GM12878 (cell line): Measurements from ENCODE around the gene MSRB2. TPM values are rescaled to one million over a fixed set of nuclear protein-coding genes. Genes with fewer than 3 reads are reported as not detected.

Experiments
- ATAC-seq: fragments of 200-7000 bp; cut with Tn5 transposase; 3 replicates; pipeline ENCODE4 v1.9.1; 2020; ENCODE audit warnings: mild to moderate bottlenecking, moderate library complexity
- BruUV-seq: library from RNA; stranded (reverse); fragments of 400-500 nt; replicated peaks from 2 replicates; lab custom pipeline; 2021; lab: Mats Ljungman, UMichigan
- CTCF ChIA-PET: fragments of 300-600 bp; sonication (Branson Sonifier 250); formaldehyde crosslinking; extraction: SDS; loops from one replicate; lab custom pipeline; 2021; ENCODE audit warnings: inconsistent platforms; lab: Yijun Ruan, JAX
- POLR2A ChIA-PET: fragments of 350-600 bp; formaldehyde crosslinking; extraction: SDS; loops from one replicate; lab custom pipeline; 2021; ENCODE audit warnings: inconsistent platforms; lab: Charles Lee
- RAD21 ChIA-PET: fragments of 300-600 bp; sonication (Branson Sonifier 250); formaldehyde crosslinking; loops from one replicate; lab custom pipeline; 2023; ENCODE audit warnings: antibody characterized with exemption; ENCODE audit not compliant: unreplicated experiment; lab: Charles Lee
- SMC1A ChIA-PET: fragments of 300-600 bp; sonication (Branson Sonifier 250); formaldehyde crosslinking; loops from one replicate; lab custom pipeline; 2023; ENCODE audit not compliant: unreplicated experiment, uncharacterized antibody; lab: Charles Lee
- DNase-seq: peaks from one replicate; pipeline ENCODE4 v3.0.0-alpha.2; 2011; ENCODE audit warnings: low read depth, low spot score
- FAIRE-seq: peaks from 3 replicates; lab custom pipeline; 2011; peaks lifted over from hg19 to GRCh38; lab: Jason Lieb, UNC
- H2AFZ ChIP-seq: 2 replicates; pipeline ENCODE4 v1.6.0; 2011; ENCODE audit warnings: low read depth, low read length, control low read depth; ENCODE audit not compliant: control insufficient read depth
- H3K27ac ChIP-seq: 2 replicates; pipeline ENCODE4 v1.5.1; 2011; ENCODE audit warnings: control low read depth; ENCODE audit not compliant: control insufficient read depth, insufficient read depth
- H3K27me3 ChIP-seq, 2 experiments: replicated peaks in 1 of 2; 2 replicates each; pipeline versions ENCODE4 v1.6.0 to v1.6.1; 2011; ENCODE audit warnings: low read length in 1 of 2; ENCODE audit not compliant: control insufficient read depth in 2 of 2, insufficient read depth in 2 of 2
- H3K36me3 ChIP-seq, 2 experiments: 2 replicates each; pipeline ENCODE4 v1.5.1; 2011; ENCODE audit warnings: low read length in 1 of 2; ENCODE audit not compliant: control insufficient read depth in 2 of 2, insufficient read depth in 2 of 2
- H3K4me1 ChIP-seq: 2 replicates; pipeline ENCODE4 v1.6.1; 2011; ENCODE audit warnings: mild to moderate bottlenecking, low read length, moderate library complexity, mixed read lengths; ENCODE audit not compliant: control insufficient read depth, insufficient read depth
- H3K4me2 ChIP-seq: 2 replicates; pipeline ENCODE4 v1.6.0; 2011; ENCODE audit warnings: control low read depth; ENCODE audit not compliant: control insufficient read depth, insufficient read depth
- H3K4me3 ChIP-seq: fragments of 200-600 bp; sonication (generic); 2 replicates; pipeline ENCODE4 v1.5.1; 2016
- H3K79me2 ChIP-seq: 2 replicates; pipeline ENCODE4 v1.6.0; 2011; ENCODE audit warnings: low read length; ENCODE audit not compliant: control insufficient read depth, insufficient read depth
- H3K9ac ChIP-seq: 2 replicates; pipeline ENCODE4 v1.8.0; 2011; ENCODE audit warnings: low read length, control low read depth, mixed read lengths; ENCODE audit not compliant: control insufficient read depth, insufficient read depth
- H3K9me3 ChIP-seq: replicated peaks from 3 replicates; pipeline ENCODE4 v1.5.1; 2011; ENCODE audit warnings: mild to moderate bottlenecking, low read length; ENCODE audit not compliant: control insufficient read depth, insufficient read depth
- H4K20me1 ChIP-seq: 2 replicates; pipeline ENCODE4 v1.6.0; 2011; ENCODE audit not compliant: control insufficient read depth, insufficient read depth
- ATF7 ChIP-seq: fragments of 450-650 bp; IDR thresholded peaks from 2 replicates; pipeline ENCODE4 v1.6.1; 2016; ENCODE audit warnings: low read depth, mild to moderate bottlenecking
- BACH1 ChIP-seq: fragments of 450-650 bp; IDR thresholded peaks from 2 replicates; pipeline ENCODE4 v1.6.1; 2017; ENCODE audit warnings: mild to moderate bottlenecking, borderline replicate concordance
- CBFB ChIP-seq: IDR thresholded peaks from 2 replicates; pipeline ENCODE4 v1.6.1; 2016; ENCODE audit warnings: antibody characterized with exemption, low read depth
- CBX5 ChIP-seq: sonication (generic); IDR thresholded peaks from 2 replicates; pipeline ENCODE4 v1.6.1; 2016; ENCODE audit warnings: low read depth, moderate library complexity, mild to moderate bottlenecking, inconsistent platforms
- HCFC1 ChIP-seq: fragments of 150-350 bp; IDR thresholded peaks from 2 replicates; pipeline ENCODE4 v1.6.1; 2014; ENCODE audit warnings: low read length
- JUND ChIP-seq: IDR thresholded peaks from 2 replicates; pipeline ENCODE4 v1.6.1; 2012; ENCODE audit warnings: low read depth, mild to moderate bottlenecking, low read length, improper control_type of control experiment, moderate library complexity
- LARP7 ChIP-seq: fragments of 450-650 bp; IDR thresholded peaks from 2 replicates; pipeline ENCODE4 v1.6.1; 2017; ENCODE audit warnings: mild to moderate bottlenecking
- NKRF ChIP-seq: fragments of 450-650 bp; conservative IDR thresholded peaks from 2 replicates; pipeline ENCODE4 v1.6.1; 2017; ENCODE audit warnings: mild to moderate bottlenecking, moderate library complexity
- NR2F1 ChIP-seq: fragments of 450-650 bp; conservative IDR thresholded peaks from 2 replicates; pipeline ENCODE4 v1.6.1; 2017; ENCODE audit warnings: mild to moderate bottlenecking
- RELA ChIP-seq: fragments of 450-650 bp; IDR thresholded peaks from 2 replicates; pipeline ENCODE4 v1.8.0; 2014; ENCODE audit warnings: borderline replicate concordance; ENCODE audit not compliant: partially characterized antibody
- SMC3 ChIP-seq: IDR thresholded peaks from 2 replicates; pipeline ENCODE4 v1.6.1; 2011; ENCODE audit warnings: low read length, improper control_type of control experiment, borderline replicate concordance
- SP1 ChIP-seq: IDR thresholded peaks from one replicate; pipeline ENCODE4 v1.6.1; 2011; ENCODE audit warnings: low read depth, low read length
- SRF ChIP-seq, 2 experiments: IDR thresholded peaks; 2 replicates each; pipeline ENCODE4 v1.6.1; 2011; ENCODE audit warnings: low read depth in 2 of 2, low read length in 2 of 2, mild to moderate bottlenecking in 1 of 2, moderate library complexity in 1 of 2
- YY1 ChIP-seq: IDR thresholded peaks from 2 replicates; pipeline ENCODE4 v1.6.1; 2011; ENCODE audit warnings: low read depth, mild to moderate bottlenecking, low read length
- ZBTB33 ChIP-seq: fragments of 450-650 bp; IDR thresholded peaks from 2 replicates; pipeline ENCODE4 v1.6.1; 2017; ENCODE audit warnings: mild to moderate bottlenecking
- in situ Hi-C: fragments of 300-500 bp; cut with MboI; formaldehyde crosslinking; loops from 9 replicates; pipeline ENCODE4 v1.14.3; 2018; ENCODE audit warnings: mixed read lengths
- intact Hi-C: fragments of 100-400 bp; cut with micrococcal nuclease; formaldehyde crosslinking; loops from one replicate; pipeline ENCODE4 v1.14.2; 2022; ENCODE audit not compliant: unreplicated experiment
- polyA plus RNA-seq, 11 experiments: library from polyadenylated mRNA; depleted of rRNA in 4 of 11; unstranded in 6 of 11; stranded (reverse) in 5 of 11; fragments of >200 nt; fragmentation: Nextera tagmentation in 4 of 11; fragmentation: Illumina TruSeq in 1 of 11; extraction: Ambion mirVana in 4 of 11; extraction: Trizol in 1 of 11; gene quantifications; 1 replicate in 1 of 11; 2 replicates in 10 of 11; pipeline versions ENCODE4 v1.2.1 to v1.2.3, GENCODE V29; 2011 to 2016; ENCODE audit warnings: inconsistent platforms in 2 of 11, missing spikeins in 2 of 11, low read depth in 1 of 11
- total RNA-seq, 4 experiments: library from RNA; depleted of rRNA in 3 of 4; stranded (reverse); fragments of >200 nt in 3 of 4; fragmentation: Illumina TruSeq in 1 of 4; extraction: Trizol in 1 of 4; gene quantifications; 2 replicates each; pipeline versions ENCODE4 v1.2.1 to v1.2.3, GENCODE V29; 2013 to 2021
- TF ChIP-seq, protein P1 (sequence below): fragments of 450-650 bp; IDR thresholded peaks from 2 replicates; pipeline ENCODE4 v1.6.1; 2016; ENCODE audit warnings: mild to moderate bottlenecking
- TF ChIP-seq, protein P2 (sequence below): IDR thresholded peaks from 2 replicates; pipeline ENCODE4 v1.6.1; 2012; ENCODE audit warnings: low read length, inconsistent platforms
- TF ChIP-seq, protein P3 (sequence below): fragments of 450-650 bp; IDR thresholded peaks from 2 replicates; pipeline ENCODE4 v1.6.1; 2017; ENCODE audit warnings: low read depth, mild to moderate bottlenecking, moderate library complexity

Gene MSRB2
- total and polyA plus RNA-seq, 10 of the 15 experiments (the other 5 are each of a cell fraction or from before 2014, with no cell fraction given): 1.5 to 18.6 (median 6.2) TPM

DNA sequence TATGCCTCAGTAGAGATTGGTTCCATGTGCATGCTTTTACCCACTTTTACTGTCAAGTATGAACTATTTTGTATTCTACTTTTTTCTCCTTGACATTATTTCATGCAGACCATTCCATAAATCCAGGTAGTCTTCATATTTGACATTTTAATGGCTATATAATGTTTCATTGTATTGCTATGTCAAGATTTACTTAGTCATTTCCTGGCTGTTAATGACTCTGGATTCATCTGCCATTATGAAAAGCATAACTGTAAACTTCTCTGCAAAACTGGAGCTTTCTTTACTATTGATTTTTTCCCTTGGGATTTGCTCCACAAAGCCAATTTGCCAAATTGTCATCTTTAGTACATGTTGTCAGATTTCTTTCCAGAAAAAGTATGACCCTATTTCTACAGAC is 6.8 kb upstream of the MSRB2 start:
- no peak overlapping the region for H3K27ac ChIP-seq
- no peak overlapping the region for H3K4me2 ChIP-seq
- FAIRE-seq (no peak), DNase-seq (no peak), ATAC-seq (no peak)
- H3K4me1 ChIP-seq: no peaks in the 10 kb centered on the region
- H3K9ac ChIP-seq: no peak overlapping the region
- no peaks in the 10 kb centered on the region for H3K9me3 ChIP-seq
- 0 out of 4 replicates have a peak, but pooled peaks cover 0 to 2% of the 10 kb centered on the region in 2 experiments for H3K27me3 ChIP-seq
- no peak for TF ChIP-seq CBFB
- no peak for TF ChIP-seq NR2F1
- no peak for TF ChIP-seq SP1
- no peak for TF ChIP-seq LARP7
- TF ChIP-seq, protein P1, sequence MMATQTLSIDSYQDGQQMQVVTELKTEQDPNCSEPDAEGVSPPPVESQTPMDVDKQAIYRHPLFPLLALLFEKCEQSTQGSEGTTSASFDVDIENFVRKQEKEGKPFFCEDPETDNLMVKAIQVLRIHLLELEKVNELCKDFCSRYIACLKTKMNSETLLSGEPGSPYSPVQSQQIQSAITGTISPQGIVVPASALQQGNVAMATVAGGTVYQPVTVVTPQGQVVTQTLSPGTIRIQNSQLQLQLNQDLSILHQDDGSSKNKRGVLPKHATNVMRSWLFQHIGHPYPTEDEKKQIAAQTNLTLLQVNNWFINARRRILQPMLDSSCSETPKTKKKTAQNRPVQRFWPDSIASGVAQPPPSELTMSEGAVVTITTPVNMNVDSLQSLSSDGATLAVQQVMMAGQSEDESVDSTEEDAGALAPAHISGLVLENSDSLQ: no peak
- TF ChIP-seq NKRF: no peak
- TF ChIP-seq, protein P2, sequence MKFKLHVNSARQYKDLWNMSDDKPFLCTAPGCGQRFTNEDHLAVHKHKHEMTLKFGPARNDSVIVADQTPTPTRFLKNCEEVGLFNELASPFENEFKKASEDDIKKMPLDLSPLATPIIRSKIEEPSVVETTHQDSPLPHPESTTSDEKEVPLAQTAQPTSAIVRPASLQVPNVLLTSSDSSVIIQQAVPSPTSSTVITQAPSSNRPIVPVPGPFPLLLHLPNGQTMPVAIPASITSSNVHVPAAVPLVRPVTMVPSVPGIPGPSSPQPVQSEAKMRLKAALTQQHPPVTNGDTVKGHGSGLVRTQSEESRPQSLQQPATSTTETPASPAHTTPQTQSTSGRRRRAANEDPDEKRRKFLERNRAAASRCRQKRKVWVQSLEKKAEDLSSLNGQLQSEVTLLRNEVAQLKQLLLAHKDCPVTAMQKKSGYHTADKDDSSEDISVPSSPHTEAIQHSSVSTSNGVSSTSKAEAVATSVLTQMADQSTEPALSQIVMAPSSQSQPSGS: no peak
- no peak for TF ChIP-seq BACH1
- no peak for TF ChIP-seq ATF7
- no peak for TF ChIP-seq HCFC1
- no peak for TF ChIP-seq CBX5
- no peak for TF ChIP-seq SMC3
- no peak for TF ChIP-seq YY1
- TF ChIP-seq RELA: no peak
- TF ChIP-seq SRF (IDR thresholded peaks at IDR 0.05; ENCODE audit: low read depth in 2 of 2, low read length in 2 of 2): no peak
- no peak for TF ChIP-seq ZBTB33
- no peak for TF ChIP-seq JUND
- TF ChIP-seq, protein P3, sequence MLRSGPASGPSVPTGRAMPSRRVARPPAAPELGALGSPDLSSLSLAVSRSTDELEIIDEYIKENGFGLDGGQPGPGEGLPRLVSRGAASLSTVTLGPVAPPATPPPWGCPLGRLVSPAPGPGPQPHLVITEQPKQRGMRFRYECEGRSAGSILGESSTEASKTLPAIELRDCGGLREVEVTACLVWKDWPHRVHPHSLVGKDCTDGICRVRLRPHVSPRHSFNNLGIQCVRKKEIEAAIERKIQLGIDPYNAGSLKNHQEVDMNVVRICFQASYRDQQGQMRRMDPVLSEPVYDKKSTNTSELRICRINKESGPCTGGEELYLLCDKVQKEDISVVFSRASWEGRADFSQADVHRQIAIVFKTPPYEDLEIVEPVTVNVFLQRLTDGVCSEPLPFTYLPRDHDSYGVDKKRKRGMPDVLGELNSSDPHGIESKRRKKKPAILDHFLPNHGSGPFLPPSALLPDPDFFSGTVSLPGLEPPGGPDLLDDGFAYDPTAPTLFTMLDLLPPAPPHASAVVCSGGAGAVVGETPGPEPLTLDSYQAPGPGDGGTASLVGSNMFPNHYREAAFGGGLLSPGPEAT: no peak
- ChIA-PET SMC1A (no interaction called here), RAD21 (no interaction called here), CTCF (no interaction called here), POLR2A (no interaction called here)
- no peak overlapping the region for H3K4me3 ChIP-seq
- BruUV-seq: no TSS peak
- H3K36me3 ChIP-seq: no peaks in the 10 kb centered on the region
- H4K20me1 ChIP-seq: no peaks in the 10 kb centered on the region
- no peak overlapping the region for H2AFZ ChIP-seq
- no peaks in the 10 kb centered on the region for H3K79me2 ChIP-seq
- in situ Hi-C loops: no loop called here
- intact Hi-C loops: no loop called here
